HG02763 (cell line): Measurements from ENCODE around the gene MLPH.

Experiments
- ATAC-seq: cut with Tn5 transposase; IDR thresholded peaks from one replicate; pipeline ENCODE4 v1.9.1; 2021; ENCODE audit warnings: mild to moderate bottlenecking, moderate library complexity; ENCODE audit not compliant: unreplicated experiment

Gene MLPH

GRCh38 chr2:237486819-237487448 lies at the start of gene MLPH:
Gene MLPH (plus strand): TSS chr2:237487251. CDS start chr2:237493427, 6,176 bp downstream.
- ATAC-seq = no peak

GRCh38 chr2:237437566-237437965 lies 49.5 kb upstream of the MLPH start:
- no peak for ATAC-seq

GRCh38 chr2:237438080-237438940 lies 48.7 kb upstream of the MLPH start:
- no peak for ATAC-seq

- no peak for ATAC-seq
Measured at GRCh38 chr2:237440819-237441281, 46.2 kb upstream of the MLPH start.

GRCh38 chr2:237441605-237442274 lies 45.3 kb upstream of the MLPH start:
- no peak for ATAC-seq

GRCh38 chr2:237444071-237444470 lies 43.0 kb upstream of the MLPH start:
- no peak for ATAC-seq

- ATAC-seq = no peak
Measured at GRCh38 chr2:237445611-237446337, 41.3 kb upstream of the MLPH start.

- no peak for ATAC-seq
Measured at GRCh38 chr2:237446338-237446665, 40.7 kb upstream of the MLPH start.

- no peak for ATAC-seq
Measured at GRCh38 chr2:237447496-237447895, 39.6 kb upstream of the MLPH start.

- ATAC-seq = no peak
Measured at GRCh38 chr2:237448171-237448570, 38.9 kb upstream of the MLPH start.

- ATAC-seq = no peak
Measured at GRCh38 chr2:237448626-237449025, 38.4 kb upstream of the MLPH start.

GRCh38 chr2:237449193-237449881 lies 37.7 kb upstream of the MLPH start:
- ATAC-seq = no peak

- ATAC-seq = no peak
Measured at GRCh38 chr2:237450108-237450507, 36.9 kb upstream of the MLPH start.

- ATAC-seq = no peak
Measured at GRCh38 chr2:237450583-237450982, 36.5 kb upstream of the MLPH start.

GRCh38 chr2:237451643-237452469 lies 35.2 kb upstream of the MLPH start:
- no peak for ATAC-seq

- ATAC-seq = no peak
Measured at GRCh38 chr2:237452861-237453260, 34.2 kb upstream of the MLPH start.

- no peak for ATAC-seq
Measured at GRCh38 chr2:237453671-237454070, 33.4 kb upstream of the MLPH start.

- no peak for ATAC-seq
Measured at GRCh38 chr2:237455764-237456163, 31.3 kb upstream of the MLPH start.

- ATAC-seq = no peak
Measured at GRCh38 chr2:237456200-237456843, 30.7 kb upstream of the MLPH start.
